AG09319 (cell line): ENCODE data around the gene HOXA9.

Experiments used
- DNase-seq: peaks from one replicate; pipeline ENCODE4 v3.0.0-alpha.2; 2010; ENCODE audit warnings: low read depth; ENCODE audit errors: extremely low read depth
- TF ChIP-seq, protein P1 (sequence below): IDR thresholded peaks from 2 replicates; pipeline ENCODE4 v1.5.1; 2011; ENCODE audit warnings: low read depth, mild to moderate bottlenecking, inconsistent platforms, low read length, moderate library complexity

The HOXA9 gene

DNA sequence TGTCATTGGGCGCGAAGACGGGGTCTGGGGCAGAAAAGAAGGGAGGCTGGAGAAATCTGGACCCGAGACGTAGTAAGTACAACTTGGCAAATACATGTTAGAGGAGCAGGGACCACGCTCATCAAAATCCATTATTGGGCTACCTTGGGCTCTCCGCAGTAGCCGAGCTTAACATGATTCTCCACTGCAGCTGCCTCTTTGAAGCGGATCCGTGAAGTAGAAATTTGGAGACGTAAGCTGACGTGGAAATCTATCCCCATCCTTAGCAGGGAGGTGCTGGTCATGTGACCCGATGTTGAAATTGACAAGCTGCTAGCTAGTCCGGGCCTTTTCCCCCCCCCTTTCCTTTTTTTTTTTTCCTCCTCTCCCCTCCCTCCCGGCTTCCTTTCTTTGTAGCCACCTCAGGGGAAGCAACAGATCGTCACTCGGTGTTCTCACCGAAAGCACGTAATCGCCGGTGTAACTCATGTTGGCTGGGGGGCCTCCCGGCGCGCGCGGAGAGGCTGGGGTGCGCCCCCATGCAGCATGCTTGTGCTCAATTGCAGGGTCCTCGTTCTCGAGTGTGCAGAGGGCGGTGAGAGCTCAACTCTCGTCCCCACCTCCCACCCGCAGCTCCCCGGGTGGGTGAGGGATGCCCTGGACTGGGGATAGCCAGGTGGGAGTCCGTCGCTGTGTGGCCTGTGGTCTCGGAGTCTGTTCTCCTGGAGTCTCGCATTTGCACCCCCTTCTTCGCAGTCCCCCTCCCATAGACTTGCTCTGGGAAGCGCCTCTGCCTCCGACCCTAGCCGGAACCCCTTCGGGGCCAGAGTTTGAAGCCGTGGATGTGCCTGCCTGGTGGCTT, 19.9 kb upstream of the HOXA9 start, which contains the start of gene HOXA11:
TSS of gene HOXA11 (minus strand) at position 220 of the 841 bp plus-strand sequence. CDS start at position 132, 88 bp downstream.
- TF ChIP-seq, protein P1, sequence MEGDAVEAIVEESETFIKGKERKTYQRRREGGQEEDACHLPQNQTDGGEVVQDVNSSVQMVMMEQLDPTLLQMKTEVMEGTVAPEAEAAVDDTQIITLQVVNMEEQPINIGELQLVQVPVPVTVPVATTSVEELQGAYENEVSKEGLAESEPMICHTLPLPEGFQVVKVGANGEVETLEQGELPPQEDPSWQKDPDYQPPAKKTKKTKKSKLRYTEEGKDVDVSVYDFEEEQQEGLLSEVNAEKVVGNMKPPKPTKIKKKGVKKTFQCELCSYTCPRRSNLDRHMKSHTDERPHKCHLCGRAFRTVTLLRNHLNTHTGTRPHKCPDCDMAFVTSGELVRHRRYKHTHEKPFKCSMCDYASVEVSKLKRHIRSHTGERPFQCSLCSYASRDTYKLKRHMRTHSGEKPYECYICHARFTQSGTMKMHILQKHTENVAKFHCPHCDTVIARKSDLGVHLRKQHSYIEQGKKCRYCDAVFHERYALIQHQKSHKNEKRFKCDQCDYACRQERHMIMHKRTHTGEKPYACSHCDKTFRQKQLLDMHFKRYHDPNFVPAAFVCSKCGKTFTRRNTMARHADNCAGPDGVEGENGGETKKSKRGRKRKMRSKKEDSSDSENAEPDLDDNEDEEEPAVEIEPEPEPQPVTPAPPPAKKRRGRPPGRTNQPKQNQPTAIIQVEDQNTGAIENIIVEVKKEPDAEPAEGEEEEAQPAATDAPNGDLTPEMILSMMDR: no peak
- DNase-seq: peak; percentile 10

DNA sequence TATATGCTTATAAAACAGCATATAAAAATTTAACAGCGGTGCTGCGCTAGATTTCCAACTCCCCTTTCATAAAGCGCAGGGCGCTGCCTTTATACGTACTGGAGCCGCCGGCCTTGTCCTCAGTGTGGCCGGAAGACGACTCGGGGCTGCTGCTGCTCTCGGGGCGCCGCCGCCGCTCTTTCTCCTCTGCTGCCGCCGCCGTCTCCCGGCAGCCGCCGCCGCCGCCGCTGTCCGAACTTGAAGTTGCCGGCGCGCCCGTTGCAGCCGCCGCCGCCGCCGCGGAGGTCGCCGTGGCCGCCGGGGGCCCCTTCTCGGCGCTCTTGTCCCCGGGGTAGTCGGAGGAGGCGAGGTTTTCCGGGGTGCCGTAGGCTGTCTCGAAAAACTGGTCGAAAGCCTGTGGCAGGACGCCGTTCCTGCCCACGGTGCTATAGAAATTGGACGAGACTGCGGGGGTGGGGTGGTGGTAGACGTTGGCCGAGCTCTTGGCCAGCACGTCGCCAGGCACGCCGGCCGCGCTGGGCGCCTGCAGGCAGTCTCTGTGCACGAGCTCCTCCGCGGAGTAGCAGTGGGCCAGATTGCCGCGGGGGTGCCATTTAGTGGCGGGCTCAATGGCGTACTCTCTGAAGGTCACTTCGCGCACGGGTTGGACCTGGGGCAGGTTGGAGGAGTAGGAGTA, 19.1 kb upstream of the HOXA9 start:
- TF ChIP-seq, protein P1: no peak
- DNase-seq: no peak

DNA sequence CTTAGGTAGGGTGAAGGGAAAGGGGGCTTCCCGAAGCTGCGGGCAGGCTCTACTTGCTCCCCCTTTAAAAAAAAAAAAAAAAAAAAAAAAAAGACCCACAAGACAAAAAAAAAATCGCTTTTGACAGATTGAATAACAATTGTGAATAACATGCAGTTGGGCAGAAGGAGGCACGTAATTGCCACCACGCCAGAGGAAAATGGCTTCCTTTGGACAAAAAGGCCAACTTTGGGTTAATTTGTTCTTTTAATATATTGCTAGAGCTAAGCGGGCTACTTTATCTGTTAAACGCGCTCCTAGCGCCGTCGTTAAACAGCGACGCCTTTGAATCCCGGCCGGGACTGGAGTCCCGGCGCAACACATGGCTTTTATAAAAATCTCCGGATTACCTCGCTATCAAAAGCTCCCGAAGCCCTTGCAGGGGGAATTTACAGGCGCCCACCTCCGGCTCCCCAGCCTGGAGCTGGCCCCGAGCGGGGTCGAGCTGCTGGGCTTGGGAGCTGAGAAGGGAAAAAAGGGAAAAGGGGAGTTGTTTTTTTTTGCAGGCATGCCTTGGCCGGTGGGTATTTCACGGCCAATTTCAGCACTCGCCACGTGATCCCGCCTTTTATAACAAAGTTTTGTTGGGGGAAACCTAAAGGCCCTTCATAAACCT, 18.5 kb upstream of the HOXA9 start:
- DNase-seq: no peak

GRCh38 chr7:27182861-27183681, 17.7 kb upstream of the HOXA9 start:
- no peak for DNase-seq
- TF ChIP-seq, protein P1: no peak

More for the DNA sequence above, 18.5 kb upstream of the HOXA9 start:
- TF ChIP-seq, protein P1: no peak

- no peak for DNase-seq
- TF ChIP-seq, protein P1: no peak
These were observed 17.0 kb upstream of the HOXA9 start for GRCh38 chr7:27182285-27182841.

- DNase-seq: no peak
- TF ChIP-seq, protein P1: no peak
These were observed 16.5 kb upstream of the HOXA9 start for GRCh38 chr7:27181795-27182275.
